ENCODE results near the gene NYNRIN. TPM values are rescaled to one million over a fixed set of nuclear protein-coding genes. Genes with fewer than 3 reads are reported as not detected.

The NYNRIN gene
- total RNA-seq, 2 donors from 2014 or later = 6.0 to 10.1 TPM

- TF ChIP-seq, protein P1, sequence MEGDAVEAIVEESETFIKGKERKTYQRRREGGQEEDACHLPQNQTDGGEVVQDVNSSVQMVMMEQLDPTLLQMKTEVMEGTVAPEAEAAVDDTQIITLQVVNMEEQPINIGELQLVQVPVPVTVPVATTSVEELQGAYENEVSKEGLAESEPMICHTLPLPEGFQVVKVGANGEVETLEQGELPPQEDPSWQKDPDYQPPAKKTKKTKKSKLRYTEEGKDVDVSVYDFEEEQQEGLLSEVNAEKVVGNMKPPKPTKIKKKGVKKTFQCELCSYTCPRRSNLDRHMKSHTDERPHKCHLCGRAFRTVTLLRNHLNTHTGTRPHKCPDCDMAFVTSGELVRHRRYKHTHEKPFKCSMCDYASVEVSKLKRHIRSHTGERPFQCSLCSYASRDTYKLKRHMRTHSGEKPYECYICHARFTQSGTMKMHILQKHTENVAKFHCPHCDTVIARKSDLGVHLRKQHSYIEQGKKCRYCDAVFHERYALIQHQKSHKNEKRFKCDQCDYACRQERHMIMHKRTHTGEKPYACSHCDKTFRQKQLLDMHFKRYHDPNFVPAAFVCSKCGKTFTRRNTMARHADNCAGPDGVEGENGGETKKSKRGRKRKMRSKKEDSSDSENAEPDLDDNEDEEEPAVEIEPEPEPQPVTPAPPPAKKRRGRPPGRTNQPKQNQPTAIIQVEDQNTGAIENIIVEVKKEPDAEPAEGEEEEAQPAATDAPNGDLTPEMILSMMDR (IDR thresholded peaks at IDR 0.05) = no peak
- H3K9me3 ChIP-seq = no peaks in the 10 kb centered on the region
- no peak for DNase-seq (ENCODE audit: low spot score)
- H3K36me3 ChIP-seq = no peaks in the 10 kb centered on the region
- H3K27me3 ChIP-seq = no peaks in the 10 kb centered on the region
- no peaks in the 10 kb centered on the region for H3K4me1 ChIP-seq
- H3K27ac ChIP-seq = no peak overlapping the region
- H3K4me3 ChIP-seq = no peak overlapping the region
These were observed 64.4 kb downstream of the NYNRIN start for GRCh38 chr14:24463017-24463883.

GRCh38 chr14:24463884-24464785 lies 65.3 kb downstream of the NYNRIN start:
- Histone ChIP-seq H3K36me3 (no peaks in the 10 kb centered on the region), H3K9me3 (no peaks in the 10 kb centered on the region), H3K27me3 (no peaks in the 10 kb centered on the region), H3K4me3 (no peak overlapping the region), H3K27ac (no peak overlapping the region), H3K4me1 (no peaks in the 10 kb centered on the region)
- TF ChIP-seq, protein P1 (IDR thresholded peaks at IDR 0.05) = no peak
- no peak for DNase-seq (ENCODE audit: low spot score)

GRCh38 chr14:24465368-24465767 lies 66.6 kb downstream of the NYNRIN start:
- Histone ChIP-seq H3K27me3 (no peaks in the 10 kb centered on the region), H3K9me3 (no peaks in the 10 kb centered on the region), H3K4me1 (no peaks in the 10 kb centered on the region), H3K27ac (no peak overlapping the region), H3K4me3 (no peak overlapping the region), H3K36me3 (no peaks in the 10 kb centered on the region)
- no peak for DNase-seq (ENCODE audit: low spot score)
- TF ChIP-seq, protein P1 (IDR thresholded peaks at IDR 0.05) = no peak

DNA sequence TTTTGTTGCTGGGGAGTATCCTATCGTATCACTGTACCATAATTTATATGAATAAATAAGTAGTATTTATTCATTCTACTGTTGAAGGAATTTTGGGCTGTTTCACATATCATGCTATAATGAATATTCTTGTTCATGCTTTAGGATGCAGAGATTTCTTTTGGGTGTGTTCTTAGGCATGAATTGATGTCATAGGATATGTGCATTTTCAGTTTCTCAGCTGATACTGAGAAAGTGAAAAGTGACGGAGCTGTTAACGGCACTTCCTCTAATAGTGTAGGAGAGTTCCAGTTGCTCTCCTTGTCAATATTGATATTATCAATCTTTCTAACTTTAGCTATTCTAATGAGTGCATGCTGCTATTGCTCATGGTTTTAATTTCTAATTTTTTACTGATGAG lies 67.0 kb downstream of the NYNRIN start:
- Histone ChIP-seq H3K9me3 (no peaks in the 10 kb centered on the region), H3K4me1 (no peaks in the 10 kb centered on the region), H3K27me3 (no peaks in the 10 kb centered on the region), H3K27ac (no peak overlapping the region), H3K4me3 (no peak overlapping the region), H3K36me3 (no peaks in the 10 kb centered on the region)
- no peak for DNase-seq (ENCODE audit: low spot score)
- TF ChIP-seq, protein P1 (IDR thresholded peaks at IDR 0.05) = no peak

Other genes with a start within 250 kb of the NYNRIN start
- gene IRF9, start 237.7 kb upstream of the NYNRIN start, total RNA-seq = 10 to 100 TPM; 29.2 to 33.1 TPM
- gene REC8, start 226.9 kb upstream of the NYNRIN start, total RNA-seq = 1 to 10 TPM; 3.8 to 5.6 TPM
- gene IPO4, start 210.2 kb upstream of the NYNRIN start, total RNA-seq = 10 to 100 TPM; 12.1 to 15.7 TPM
- 10 to 100 TPM; 23.5 to 42.7 TPM for gene TM9SF1, start 203.6 kb upstream of the NYNRIN start, total RNA-seq
- not detected for gene TSSK4, start 193.3 kb upstream of the NYNRIN start, total RNA-seq
- 10 to 100 TPM; 31.6 to 63.0 TPM for gene CHMP4A, start 185.5 kb upstream of the NYNRIN start, total RNA-seq
- 10 to 100 TPM; 15.5 to 19.7 TPM for gene MDP1, start 182.9 kb upstream of the NYNRIN start, total RNA-seq
- gene NEDD8, start 166.6 kb upstream of the NYNRIN start, total RNA-seq = 100 to 1,000 TPM; 184 to 206 TPM
- gene GMPR2, start 166.1 kb upstream of the NYNRIN start, total RNA-seq = 10 to 100 TPM; 28.1 to 31.7 TPM
- 10 to 100 TPM; 28.2 to 36.3 TPM for gene TINF2, start 156.4 kb upstream of the NYNRIN start, total RNA-seq
- gene TGM1, start 135.8 kb upstream of the NYNRIN start, total RNA-seq = 10 to 100 TPM; 11.9 to 36.9 TPM
- gene RABGGTA, start 127.4 kb upstream of the NYNRIN start, total RNA-seq = 10 to 100 TPM; 21.3 to 22.2 TPM
- gene DHRS1, start 99.2 kb upstream of the NYNRIN start, total RNA-seq = 10 to 100 TPM; 10.1 to 13.7 TPM
- 10 to 100 TPM; 13.9 to 15.5 TPM for gene NOP9, start 99.2 kb upstream of the NYNRIN start, total RNA-seq
- 1 to 10 TPM; 2.0 to 6.6 TPM for gene CIDEB, start 91.0 kb upstream of the NYNRIN start, total RNA-seq
- 1 to 10 TPM in 1 of 2 donors, under 1 TPM in 1; 0.98 to 1.4 TPM for gene LTB4R2, start 88.9 kb upstream of the NYNRIN start, total RNA-seq
- gene LTB4R, start 87.5 kb upstream of the NYNRIN start, total RNA-seq = 1 to 10 TPM; 1.9 to 3.0 TPM
- 10 to 100 TPM; 17.1 to 25.5 TPM for gene ADCY4, start 63.9 kb upstream of the NYNRIN start, total RNA-seq
- 1 to 10 TPM; 1.9 to 3.8 TPM for gene RIPK3, start 59.0 kb upstream of the NYNRIN start, total RNA-seq
- 10 to 100 TPM; 12.5 to 13.4 TPM for gene NFATC4, start 30.8 kb upstream of the NYNRIN start, total RNA-seq
- gene CBLN3, start 30.7 kb downstream of the NYNRIN start, total RNA-seq = 1 to 10 TPM in 1 of 2 donors, under 1 TPM in 1; 0.48 to 1.4 TPM
- 10 to 100 TPM; 16.3 to 23.0 TPM for gene KHNYN, start 31.0 kb downstream of the NYNRIN start, total RNA-seq
- gene SDR39U1, start 43.8 kb downstream of the NYNRIN start, total RNA-seq = 10 to 100 TPM; 49.2 to 55.1 TPM
- gene CMA1, start 109.3 kb downstream of the NYNRIN start, total RNA-seq = not detected
- not detected for gene CTSG, start 177.2 kb downstream of the NYNRIN start, total RNA-seq
- gene GZMH, start 210.7 kb downstream of the NYNRIN start, total RNA-seq = under 1 TPM in 1 of 2 donors, not detected in 1; 0.93 TPM
- 1 to 10 TPM in 1 of 2 donors, not detected in 1; 2.0 TPM for gene GZMB, start 235.2 kb downstream of the NYNRIN start, total RNA-seq